IMR-90 (cell line): ENCODE measurements around the gene PRAMEF18. TPM values are rescaled to one million over a fixed set of nuclear protein-coding genes. Genes with fewer than 3 reads are reported as not detected.
"Not testable (repeated sequence)": the region's sequence is repeated elsewhere in the genome, so short reads cannot be mapped to it uniquely, and the experiment has no call there.

Source experiments
- ATAC-seq: fragments of 200-7000 bp; cut with Tn5 transposase; 2 replicates; pipeline ENCODE4 v1.9.1; 2020; ENCODE audit warnings: low read depth, mild to moderate bottlenecking, moderate library complexity
- BruUV-seq: library from RNA; stranded (reverse); fragments of 400-500 nt; replicated peaks from 2 replicates; lab custom pipeline; 2021; lab: Mats Ljungman, UMichigan
- CTCF ChIA-PET: fragments of 300-600 bp; formaldehyde crosslinking; extraction: SDS; loops from one replicate; lab custom pipeline; 2021; ENCODE audit warnings: antibody characterized with exemption; lab: Yijun Ruan, JAX
- POLR2A ChIA-PET: fragments of 300-600 bp; sonication (Branson Sonifier 250); formaldehyde crosslinking; loops from one replicate; lab custom pipeline; 2022; ENCODE audit warnings: antibody characterized with exemption; ENCODE audit not compliant: unreplicated experiment; lab: Charles Lee
- DNase-seq: peaks from one replicate; pipeline ENCODE4 v3.0.0; 2013
- H2AFZ ChIP-seq: replicated peaks from 2 replicates; pipeline ENCODE3; 2013; ENCODE audit warnings: low read length, mild to moderate bottlenecking; ENCODE audit not compliant: poor library complexity
- H2AK5ac ChIP-seq: 2 replicates; pipeline ENCODE4 v1.6.1; 2013; ENCODE audit warnings: low read depth, low read length, inconsistent platforms
- H2AK9ac ChIP-seq: replicated peaks from 2 replicates; pipeline ENCODE3; 2013; ENCODE audit warnings: mild to moderate bottlenecking, low read depth, low read length, moderate library complexity; ENCODE audit not compliant: poor library complexity
- H2BK120ac ChIP-seq: 2 replicates; pipeline ENCODE4 v1.6.1; 2013; ENCODE audit warnings: low read depth, low read length, inconsistent platforms
- H2BK15ac ChIP-seq: 3 replicates; pipeline ENCODE4 v1.6.1; 2013; ENCODE audit warnings: low read depth, low read length, inconsistent platforms
- H2BK20ac ChIP-seq: 2 replicates; pipeline ENCODE4 v1.6.1; 2013; ENCODE audit warnings: low read depth, mild to moderate bottlenecking, inconsistent platforms, low read length, moderate library complexity
- H2BK5ac ChIP-seq: 2 replicates; pipeline ENCODE4 v1.6.1; 2013; ENCODE audit warnings: mild to moderate bottlenecking, low read depth, low read length, inconsistent platforms; ENCODE audit not compliant: poor library complexity, severe bottlenecking
- H3K14ac ChIP-seq: replicated peaks from 2 replicates; pipeline ENCODE4 v1.6.1; 2013; ENCODE audit warnings: low read depth, low read length, inconsistent platforms
- H3K18ac ChIP-seq: 2 replicates; pipeline ENCODE4 v1.6.1; 2013; ENCODE audit warnings: low read depth, low read length, control low read depth
- H3K23ac ChIP-seq: 2 replicates; pipeline ENCODE4 v1.6.1; 2013; ENCODE audit warnings: low read depth, low read length, inconsistent platforms
- H3K27ac ChIP-seq: 2 replicates; pipeline ENCODE4 v1.5.1; 2013; ENCODE audit warnings: mild to moderate bottlenecking, control low read depth, low read length; ENCODE audit not compliant: insufficient read depth
- H3K27me3 ChIP-seq: 2 replicates; pipeline ENCODE4 v1.6.1; 2013; ENCODE audit warnings: low read length; ENCODE audit not compliant: control insufficient read depth, insufficient read depth
- H3K36me3 ChIP-seq: 2 replicates; pipeline ENCODE4 v1.6.1; 2013; ENCODE audit warnings: low read length, mixed read lengths; ENCODE audit not compliant: control insufficient read depth, insufficient read depth
- H3K4ac ChIP-seq: 2 replicates; pipeline ENCODE4 v1.6.1; 2013; ENCODE audit warnings: low read depth, low read length, inconsistent platforms
- H3K4me1 ChIP-seq: 2 replicates; pipeline ENCODE4 v1.6.1; 2013; ENCODE audit warnings: low read length, mixed read lengths; ENCODE audit not compliant: control insufficient read depth, insufficient read depth
- H3K4me2 ChIP-seq: 2 replicates; pipeline ENCODE4 v1.6.1; 2013; ENCODE audit warnings: low read depth, mild to moderate bottlenecking, control low read depth, low read length, moderate library complexity
- H3K4me3 ChIP-seq: 2 replicates; pipeline ENCODE4 v1.5.1; 2013; ENCODE audit warnings: low read depth, mild to moderate bottlenecking, control low read depth, low read length, moderate library complexity; ENCODE audit not compliant: insufficient read depth
- H3K56ac ChIP-seq: 2 replicates; pipeline ENCODE4 v1.6.1; 2013; ENCODE audit warnings: low read length, inconsistent platforms; ENCODE audit not compliant: insufficient read depth; ENCODE audit errors: extremely low read depth
- H3K79me1 ChIP-seq, 2 experiments: 2 replicates each; pipeline ENCODE4 v1.6.1; 2013; ENCODE audit warnings: low read length in 2 of 2, inconsistent platforms in 1 of 2, low read depth in 1 of 2
- H3K9ac ChIP-seq: 2 replicates; pipeline ENCODE4 v1.6.1; 2013; ENCODE audit warnings: low read depth, low read length, control low read depth
- H3K9me1 ChIP-seq: 2 replicates; pipeline ENCODE4 v1.6.1; 2013; ENCODE audit warnings: low read length, inconsistent platforms; ENCODE audit not compliant: insufficient read depth
- H3K9me3 ChIP-seq: 2 replicates; pipeline ENCODE4 v1.6.1; 2013; ENCODE audit warnings: low read length; ENCODE audit not compliant: control insufficient read depth, insufficient read depth
- H4K20me1 ChIP-seq: 2 replicates; pipeline ENCODE4 v1.6.1; 2013; ENCODE audit warnings: low read length, inconsistent platforms; ENCODE audit not compliant: insufficient read depth
- H4K5ac ChIP-seq: 2 replicates; pipeline ENCODE4 v1.6.1; 2013; ENCODE audit warnings: mild to moderate bottlenecking, low read depth, low read length, control low read depth
- H4K8ac ChIP-seq, 2 experiments: 2 replicates each; pipeline ENCODE4 v1.6.1; 2013; ENCODE audit warnings: low read depth in 2 of 2, low read length in 2 of 2, control low read depth in 1 of 2, inconsistent platforms in 1 of 2
- H4K91ac ChIP-seq: 2 replicates; pipeline ENCODE4 v1.6.1; 2013; ENCODE audit warnings: low read depth, low read length, inconsistent platforms; ENCODE audit not compliant: insufficient read depth
- WGBS, 2 experiments: methylation state at CpG; one replicate each; pipeline versions ENCODE4 v1.1.5 to v1.1.7; 2013; ENCODE audit warnings: missing lambda C conversion rate in 2 of 2; ENCODE audit not compliant: insufficient read length in 1 of 2; ENCODE audit errors: extremely low coverage in 2 of 2; 5-methylcytosine and 5-hydroxymethylcytosine counted together
- dilution Hi-C: fragments of 300-500 bp; cut with HindIII; formaldehyde crosslinking; loops from one replicate; pipeline ENCODE4 v1.14.3; 2018; ENCODE audit warnings: low sequenced_read_pairs; ENCODE audit not compliant: unreplicated experiment
- in situ Hi-C: fragments of 300-500 bp; cut with MboI; formaldehyde crosslinking; loops from 3 replicates; pipeline ENCODE4 v1.14.3; 2019; ENCODE audit warnings: low sequenced_read_pairs, inconsistent platforms, mixed read lengths
- intact Hi-C: fragments of 100-400 bp; cut with micrococcal nuclease; formaldehyde crosslinking; loops from 2 replicates; pipeline ENCODE4 v1.10.0; 2022
- polyA plus RNA-seq, 3 experiments: library from polyadenylated mRNA; depleted of rRNA; stranded (reverse); fragments of >200 nt; gene quantifications; 2 replicates each; pipeline ENCODE4 v1.2.3, GENCODE V29; 2012; ENCODE audit warnings: low replicate concordance in 1 of 3
- total RNA-seq: library from RNA; depleted of rRNA; stranded (reverse); fragments of >200 nt; gene quantifications from 2 replicates; pipeline ENCODE4 v1.2.3, GENCODE V29; 2012

Gene PRAMEF18
- total and polyA plus RNA-seq, 2 of the 4 experiments (the other 2 are of a cell fraction), result not detected

DNA sequence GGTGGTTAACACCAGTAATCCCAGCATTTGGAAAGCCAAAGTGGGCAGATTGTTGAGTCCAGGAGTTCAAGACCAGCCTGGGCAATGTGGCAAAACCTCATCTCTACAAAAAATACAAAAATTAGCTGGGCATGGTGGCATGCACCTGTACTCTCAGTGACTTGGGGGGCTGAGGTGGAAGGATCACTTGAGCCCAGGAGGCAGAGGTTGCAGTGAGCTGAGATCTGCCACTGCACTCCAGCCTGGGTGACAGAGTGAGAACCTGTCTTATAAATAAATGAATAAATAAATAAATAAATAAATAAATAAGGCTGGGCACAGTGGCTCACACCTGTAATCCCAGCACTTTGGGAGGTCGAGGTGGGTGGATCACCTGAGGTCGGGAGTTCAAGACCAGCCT lies 6.1 kb upstream of the PRAMEF18 start:
- H3K79me1 ChIP-seq, H4K91ac ChIP-seq, CTCF ChIA-PET, H2BK15ac ChIP-seq, H3K14ac ChIP-seq, H4K5ac ChIP-seq, H2AFZ ChIP-seq, H2AK9ac ChIP-seq, H2BK120ac ChIP-seq, H3K4me3 ChIP-seq, H3K18ac ChIP-seq, POLR2A ChIA-PET, H3K27ac ChIP-seq, DNase-seq, H3K23ac ChIP-seq, H2BK20ac ChIP-seq, H3K4me2 ChIP-seq, H3K56ac ChIP-seq, H4K20me1 ChIP-seq, H3K9me3 ChIP-seq, H3K4me1 ChIP-seq, H3K9ac ChIP-seq, H2AK5ac ChIP-seq, H3K4ac ChIP-seq, H2BK5ac ChIP-seq, ATAC-seq, H3K9me1 ChIP-seq, intact Hi-C loops, H3K27me3 ChIP-seq, H4K8ac ChIP-seq, H3K36me3 ChIP-seq, in situ Hi-C loops, dilution Hi-C loops, BruUV-seq: not testable (repeated sequence)
- WGBS, 2 experiments, result no CpG with 5 or more reads among the region's 2 CpGs

DNA sequence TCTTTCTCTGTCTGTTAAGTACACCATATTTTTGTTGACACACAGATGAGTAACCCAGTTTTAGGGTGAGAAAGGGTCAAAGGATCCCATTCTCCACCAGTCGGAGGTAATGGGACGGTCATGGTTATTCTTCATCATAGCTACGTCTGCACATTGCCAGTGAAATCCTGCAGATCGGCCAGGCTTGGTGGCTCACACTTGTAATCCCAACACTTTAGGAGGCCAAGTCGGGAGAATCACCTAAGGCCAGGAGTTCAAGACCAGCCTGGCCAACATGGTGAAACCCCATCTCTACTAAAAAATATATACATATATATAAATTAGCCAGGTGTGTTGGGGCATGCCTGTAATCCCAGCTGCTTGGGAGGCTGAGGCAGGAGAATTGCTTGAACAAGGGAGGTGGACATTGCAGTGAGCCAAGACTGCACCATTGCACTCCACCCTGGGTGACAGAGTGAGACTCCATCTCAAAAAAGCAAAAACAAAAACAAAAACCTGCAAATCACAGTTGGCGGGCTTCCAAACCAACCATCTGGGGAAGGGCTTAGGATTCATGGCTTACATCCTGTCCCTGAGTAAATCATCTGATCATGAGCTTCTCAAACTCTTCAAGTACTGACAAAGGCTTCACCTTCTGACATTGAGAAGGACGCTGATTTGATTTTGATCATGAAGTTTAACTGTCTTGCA lies 5.3 kb upstream of the PRAMEF18 start:
- in situ Hi-C loops, dilution Hi-C loops: not testable (repeated sequence)

More for the DNA sequence above, 5.3 kb upstream of the PRAMEF18 start:
- H3K23ac ChIP-seq, H3K79me1 ChIP-seq, H3K4me1 ChIP-seq, H3K9me3 ChIP-seq, H4K20me1 ChIP-seq, H2BK5ac ChIP-seq, H2AFZ ChIP-seq, H4K8ac ChIP-seq, H3K14ac ChIP-seq, H4K5ac ChIP-seq, H2BK15ac ChIP-seq, H3K4me2 ChIP-seq, DNase-seq, H3K9ac ChIP-seq, H4K91ac ChIP-seq, H2AK9ac ChIP-seq, H3K18ac ChIP-seq, H3K4me3 ChIP-seq, intact Hi-C loops, POLR2A ChIA-PET, H3K4ac ChIP-seq, CTCF ChIA-PET, H3K56ac ChIP-seq, BruUV-seq, H3K9me1 ChIP-seq, H2AK5ac ChIP-seq, ATAC-seq, H2BK20ac ChIP-seq, H2BK120ac ChIP-seq, H3K27ac ChIP-seq, H3K36me3 ChIP-seq, H3K27me3 ChIP-seq: not testable (repeated sequence)
- 50% methylated on average over 2 of the region's 7 CpGs; no CpG with 5 or more reads in 1 of the 2 experiments for WGBS, 2 experiments
